HUES6 (cell line): Measurements from ENCODE around the gene POLR3K.
A peak's percentile ranks its signal among the peaks of the same experiment; 100 is the strongest.

ENCODE experiments used
- H3K27ac ChIP-seq: 2 replicates; pipeline ENCODE4 v1.7.0; 2013; ENCODE audit warnings: low read depth, mild to moderate bottlenecking, low read length, inconsistent platforms
- H3K27me3 ChIP-seq: 2 replicates; pipeline ENCODE4 v1.6.1; 2013; ENCODE audit warnings: low read length; ENCODE audit not compliant: control insufficient read depth, insufficient read depth
- H3K36me3 ChIP-seq: 2 replicates; pipeline ENCODE4 v1.6.1; 2013; ENCODE audit warnings: low read length; ENCODE audit not compliant: control insufficient read depth, insufficient read depth
- H3K4me1 ChIP-seq: 2 replicates; pipeline ENCODE4 v1.6.1; 2013; ENCODE audit warnings: low read length; ENCODE audit not compliant: control insufficient read depth, insufficient read depth
- H3K4me3 ChIP-seq: 2 replicates; pipeline ENCODE4 v1.5.1; 2013; ENCODE audit warnings: low read depth, low read length
- H3K9ac ChIP-seq: one replicate; pipeline ENCODE4 v1.6.1; 2013; ENCODE audit warnings: mild to moderate bottlenecking, low read length
- H3K9me3 ChIP-seq: 2 replicates; pipeline ENCODE4 v1.6.1; 2013; ENCODE audit warnings: low read depth, low read length; ENCODE audit not compliant: control insufficient read depth, insufficient read depth

The POLR3K gene

DNA sequence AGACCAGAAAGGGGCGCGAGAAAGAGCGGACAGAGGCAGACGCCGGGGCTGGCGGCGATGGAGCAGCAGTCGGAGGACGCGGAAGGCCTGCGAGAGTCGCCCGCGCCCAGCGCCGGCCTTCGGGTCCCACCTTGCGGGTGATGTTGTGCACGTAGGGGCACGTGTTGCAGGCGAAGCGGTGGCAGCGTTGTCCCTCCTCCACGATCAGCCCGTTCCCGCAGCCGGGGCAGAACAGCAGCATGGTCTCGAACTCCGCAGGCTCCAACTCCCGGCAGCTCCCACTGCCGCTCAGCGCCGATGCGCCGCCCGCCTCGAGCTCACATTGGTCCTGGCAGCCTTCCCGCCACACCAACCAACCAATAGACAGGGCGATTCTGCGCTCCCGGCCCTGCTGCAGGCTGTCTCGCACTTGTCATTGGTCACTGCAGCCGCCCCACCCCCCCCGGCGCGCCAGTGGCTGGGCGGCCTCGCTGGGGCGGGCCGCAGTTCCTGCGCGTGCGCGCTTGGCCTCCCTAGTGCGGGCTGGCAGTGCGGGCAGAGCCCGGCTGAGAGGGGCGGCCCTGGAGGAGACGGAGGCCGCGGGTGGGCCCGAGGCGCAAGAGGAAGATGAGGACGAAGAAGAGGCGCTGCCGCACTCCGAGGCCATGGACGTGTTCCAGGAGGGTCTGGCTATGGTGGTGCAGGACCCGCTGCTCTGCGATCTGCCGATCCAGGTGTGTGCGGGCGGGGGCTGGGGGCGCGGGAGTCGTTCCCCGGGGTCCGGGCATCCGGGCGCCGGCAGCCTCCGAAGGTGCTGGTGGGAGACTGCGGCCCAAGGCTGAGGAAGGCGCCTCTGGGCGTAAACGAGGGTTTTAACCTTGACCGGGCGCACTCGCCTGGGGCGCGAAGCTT lies at the start of gene POLR3K, which contains the start of gene SNRNP25:
POLR3K (minus strand) TSS at position 263 of the 891 bp plus-strand sequence; CDS start at position 241, 22 bp downstream.
SNRNP25 (plus strand) TSS at position 483 of the 891 bp plus-strand sequence; CDS start at position 672, 189 bp downstream.
- Histone ChIP-seq H3K27ac (peak within 1 kb of the TSS; percentile 75; the same call in 1 of the 2 replicates), H3K9ac (peak within 1 kb of the TSS; percentile 90), H3K4me3 (peak within 1 kb of the TSS; percentile 79), H3K9me3 (no peaks in the 10 kb centered on the region), H3K36me3 (peaks cover 62% of the 10 kb centered on the region), H3K27me3 (no peaks in the 10 kb centered on the region), H3K4me1 (no peaks in the 10 kb centered on the region)

DNA sequence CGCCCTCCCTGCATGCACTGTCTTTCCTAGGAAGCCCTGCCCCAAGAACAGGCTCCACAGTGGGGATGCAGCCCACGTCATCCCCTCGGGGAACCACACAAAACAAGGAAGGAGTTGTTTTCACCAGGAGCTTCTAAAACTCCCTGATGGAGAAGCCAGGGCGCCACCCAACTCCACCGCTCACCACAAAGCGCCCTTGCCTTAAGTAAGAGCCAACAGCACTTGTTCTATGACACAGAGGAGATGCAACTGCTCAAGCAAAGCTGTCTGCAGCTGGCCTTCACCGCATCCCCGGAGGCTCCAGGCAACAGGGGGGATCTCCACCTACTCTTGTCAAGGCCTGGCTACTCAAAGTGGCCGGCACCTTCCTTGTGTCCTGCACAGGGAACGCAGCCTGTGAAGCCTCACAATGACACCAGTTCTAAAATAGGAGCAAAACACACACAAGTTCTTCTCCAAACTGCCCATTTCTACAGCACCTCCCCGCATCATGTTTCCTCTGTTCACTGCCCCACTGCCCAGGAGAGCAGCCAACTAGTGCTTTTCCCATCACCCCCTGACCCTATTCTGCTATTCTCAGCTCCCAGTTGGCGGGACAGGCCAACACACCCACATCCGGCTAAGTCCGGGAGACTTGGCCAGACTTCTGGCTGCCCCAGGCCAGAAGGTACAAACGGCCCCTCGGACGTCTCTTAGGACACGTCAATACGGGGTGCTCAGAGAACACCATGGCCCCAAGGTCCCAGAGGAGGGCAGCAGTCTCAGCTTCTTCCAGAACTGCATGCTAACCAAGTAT lies 48.9 kb upstream of the POLR3K start:
- Histone ChIP-seq H3K9me3 (no peaks in the 10 kb centered on the region), H3K36me3 (peaks cover 17% of the 10 kb centered on the region; the same call in 1 of the 2 replicates), H3K27me3 (no peaks in the 10 kb centered on the region), H3K9ac (no peak overlapping the region), H3K4me3 (no peak overlapping the region), H3K27ac (no peak overlapping the region), H3K4me1 (no peaks in the 10 kb centered on the region)

DNA sequence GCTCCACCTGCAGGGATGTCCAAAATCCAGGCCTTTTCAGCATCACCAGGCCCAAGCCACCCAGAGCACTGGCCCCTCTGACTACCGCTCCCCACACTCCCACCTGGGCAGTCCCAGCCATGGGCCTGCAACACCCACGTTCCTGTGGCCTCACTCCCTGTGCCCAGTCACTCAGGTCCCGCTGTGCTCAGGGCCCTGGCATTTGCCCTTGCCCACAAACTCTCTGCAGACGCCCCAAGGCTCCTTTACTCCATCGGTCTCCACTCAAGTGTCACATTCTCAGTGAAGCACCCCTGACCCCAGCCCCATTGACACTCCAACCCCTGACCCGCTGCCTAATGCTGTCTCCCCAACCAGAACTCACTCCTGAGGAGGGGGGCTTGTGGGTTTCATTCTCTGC lies 48.2 kb upstream of the POLR3K start:
- Histone ChIP-seq H3K27me3 (no peaks in the 10 kb centered on the region), H3K36me3 (peaks cover 17% of the 10 kb centered on the region; the same call in 1 of the 2 replicates), H3K4me3 (no peak overlapping the region), H3K9ac (no peak overlapping the region), H3K27ac (no peak overlapping the region), H3K9me3 (no peaks in the 10 kb centered on the region), H3K4me1 (no peaks in the 10 kb centered on the region)

DNA sequence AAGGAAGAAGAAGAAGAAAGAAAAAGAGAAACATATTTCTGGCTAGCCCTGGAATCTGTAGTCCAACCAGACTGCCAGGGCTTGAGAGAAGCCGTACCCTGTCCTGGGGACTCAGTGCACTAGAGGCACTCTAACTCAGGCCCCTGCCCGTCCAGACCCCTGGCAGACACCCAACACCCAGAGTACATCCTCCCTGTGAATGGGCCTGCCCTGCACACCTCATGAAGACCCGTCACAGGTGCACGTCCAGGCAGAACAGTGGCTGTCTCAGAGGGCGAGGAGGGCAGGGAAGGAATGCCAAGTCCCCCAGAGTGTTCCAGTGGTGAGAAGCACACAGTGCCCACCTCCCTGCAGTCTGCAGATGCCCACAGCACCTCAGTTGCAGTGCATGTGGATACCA lies 47.6 kb upstream of the POLR3K start:
- no peaks in the 10 kb centered on the region; the same call in 1 of the 2 replicates for H3K4me1 ChIP-seq
- H3K9ac ChIP-seq = no peak overlapping the region
- no peaks in the 10 kb centered on the region for H3K27me3 ChIP-seq
- peaks cover 17% of the 10 kb centered on the region; the same call in 1 of the 2 replicates for H3K36me3 ChIP-seq
- no peaks in the 10 kb centered on the region for H3K9me3 ChIP-seq
- H3K4me3 ChIP-seq = no peak overlapping the region
- no peak overlapping the region for H3K27ac ChIP-seq

DNA sequence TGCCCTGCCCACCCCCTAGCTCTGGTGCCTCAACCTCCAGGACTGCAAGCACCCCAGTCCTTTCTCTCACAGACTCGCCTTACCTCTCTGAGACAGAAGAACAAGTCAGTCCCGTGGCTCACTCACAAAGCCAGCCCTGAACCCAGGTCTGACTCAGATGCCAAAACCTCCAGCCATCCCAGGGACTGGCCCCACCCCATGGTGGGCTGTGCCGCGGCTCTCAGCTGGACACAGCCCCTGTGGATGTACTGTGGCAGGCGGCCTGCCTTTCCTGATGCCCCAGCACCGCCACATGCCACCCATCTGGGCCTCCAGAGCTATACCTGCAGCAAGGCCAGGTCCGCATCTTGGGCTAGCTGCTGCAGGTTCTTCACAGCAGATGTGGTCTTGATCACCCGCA lies 44.4 kb upstream of the POLR3K start:
- Histone ChIP-seq H3K9ac (no peak overlapping the region), H3K4me1 (no peaks in the 10 kb centered on the region; the same call in 1 of the 2 replicates), H3K27ac (no peak overlapping the region), H3K36me3 (peaks cover 15% of the 10 kb centered on the region), H3K9me3 (no peaks in the 10 kb centered on the region), H3K27me3 (no peaks in the 10 kb centered on the region), H3K4me3 (no peak overlapping the region)

DNA sequence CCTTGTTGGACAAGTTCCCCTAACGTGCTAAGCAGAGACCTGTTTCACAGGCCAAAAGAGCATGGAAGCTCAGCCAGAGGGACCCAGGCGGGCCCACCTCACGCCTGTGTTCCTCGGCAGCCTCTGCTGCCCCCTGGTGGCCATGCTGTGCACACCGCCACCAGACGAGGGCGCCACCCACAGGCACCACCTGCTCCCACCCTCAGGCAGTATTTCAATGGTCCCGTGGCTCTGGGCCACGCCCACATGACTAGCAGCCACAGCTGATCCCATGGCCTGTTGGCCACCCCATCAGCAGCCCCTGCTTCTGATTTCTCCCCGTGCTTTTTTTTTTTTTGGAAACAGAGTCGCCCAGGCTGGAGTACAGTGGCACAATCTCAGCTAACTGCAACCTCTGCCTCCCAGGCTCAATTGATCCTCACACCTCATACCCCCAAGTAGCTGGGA lies 43.5 kb upstream of the POLR3K start:
- Histone ChIP-seq H3K27me3 (no peaks in the 10 kb centered on the region), H3K9me3 (no peaks in the 10 kb centered on the region), H3K4me3 (no peak overlapping the region), H3K36me3 (peaks cover 19% of the 10 kb centered on the region), H3K9ac (no peak overlapping the region), H3K27ac (no peak overlapping the region), H3K4me1 (no peaks in the 10 kb centered on the region; the same call in 1 of the 2 replicates)

DNA sequence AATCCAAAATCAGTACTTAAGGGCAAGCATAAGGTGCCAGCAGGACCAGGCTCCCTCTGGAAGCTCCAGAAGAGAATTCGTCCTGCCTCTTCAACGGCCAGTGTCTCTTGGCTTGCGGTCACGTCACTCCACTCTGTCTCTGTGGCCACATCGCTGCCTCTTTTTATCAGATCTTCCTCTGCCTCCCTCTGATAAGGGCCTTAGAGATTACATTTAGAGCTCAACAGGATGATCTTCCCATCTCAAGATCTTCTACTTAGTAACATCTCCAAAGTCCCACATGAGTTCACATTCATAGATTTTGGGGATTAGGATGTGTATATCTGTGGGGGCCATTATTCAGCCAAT lies 41.5 kb upstream of the POLR3K start:
- Histone ChIP-seq H3K27ac (no peak overlapping the region), H3K9me3 (no peaks in the 10 kb centered on the region), H3K4me3 (no peak overlapping the region), H3K9ac (no peak overlapping the region), H3K4me1 (no peaks in the 10 kb centered on the region; the same call in 1 of the 2 replicates), H3K27me3 (no peaks in the 10 kb centered on the region), H3K36me3 (peaks cover 26% of the 10 kb centered on the region)

DNA sequence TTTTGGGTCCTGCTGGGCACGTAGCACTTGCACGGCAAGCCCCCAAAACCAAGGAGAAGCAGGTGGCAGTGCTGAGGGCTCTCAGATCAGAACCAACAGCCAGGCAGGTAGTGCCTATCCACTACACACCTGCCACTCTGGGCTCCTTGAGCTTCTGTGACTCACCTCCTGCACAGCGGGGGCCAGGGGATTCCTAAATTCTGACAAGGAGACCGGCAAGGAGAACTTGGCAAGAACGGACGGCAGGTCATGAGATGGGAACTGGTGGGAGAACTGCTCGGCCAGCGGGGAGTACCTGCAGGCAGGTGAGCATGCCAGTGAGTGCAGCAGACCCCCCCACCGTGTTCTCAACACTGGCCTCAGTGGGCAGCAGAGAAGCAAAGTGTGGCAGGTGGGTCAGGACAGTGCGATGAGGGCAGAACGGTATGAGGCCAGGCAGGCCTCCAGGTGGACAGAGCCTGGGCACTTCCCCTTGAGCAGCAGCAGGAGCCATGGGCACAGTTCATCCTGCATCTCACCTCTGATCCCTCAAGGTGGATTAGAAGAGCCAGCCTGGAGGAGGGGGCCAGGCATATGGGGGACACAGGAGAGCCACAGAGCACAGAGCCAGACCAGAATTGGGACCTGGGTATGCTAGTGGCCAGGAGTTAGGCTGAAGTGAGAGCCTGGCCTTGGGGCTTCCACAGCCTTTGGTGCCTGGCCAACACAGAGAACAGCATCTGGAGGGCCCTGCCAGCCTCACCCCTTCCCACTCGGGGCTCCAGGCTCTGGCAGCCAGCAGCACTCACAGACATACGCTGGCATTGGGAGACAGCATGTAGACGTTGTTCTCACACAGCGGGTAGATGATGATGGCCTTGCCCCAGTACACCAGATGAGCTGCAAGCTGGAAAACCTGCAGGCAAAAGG lies 39.3 kb upstream of the POLR3K start:
- H3K9ac ChIP-seq = no peak overlapping the region
- no peak overlapping the region for H3K4me3 ChIP-seq
- H3K36me3 ChIP-seq = peaks cover 38% of the 10 kb centered on the region
- H3K27ac ChIP-seq = no peak overlapping the region
- no peaks in the 10 kb centered on the region for H3K27me3 ChIP-seq
- no peaks in the 10 kb centered on the region; the same call in 1 of the 2 replicates for H3K4me1 ChIP-seq
- H3K9me3 ChIP-seq = no peaks in the 10 kb centered on the region

DNA sequence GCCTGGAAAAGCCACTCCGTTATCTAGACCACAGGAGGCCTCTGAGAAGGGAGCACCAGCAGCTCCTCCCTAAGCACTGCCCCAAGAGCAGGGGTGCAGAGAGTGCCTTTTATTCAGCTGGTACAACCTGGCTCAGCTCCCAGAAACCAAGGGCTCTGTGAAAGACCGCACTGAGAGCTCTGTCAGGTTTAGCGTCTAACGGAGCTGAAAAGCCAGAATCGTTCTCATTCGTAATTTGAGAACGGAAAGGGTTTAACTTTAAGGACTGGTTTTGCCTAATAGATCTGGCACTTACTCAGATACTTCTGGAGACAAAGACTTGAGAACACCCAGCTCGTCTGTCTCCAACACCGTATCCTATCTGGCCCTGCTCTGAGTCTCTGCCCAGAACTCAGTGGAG lies 38.1 kb upstream of the POLR3K start:
- no peak overlapping the region for H3K27ac ChIP-seq
- no peaks in the 10 kb centered on the region for H3K9me3 ChIP-seq
- H3K4me1 ChIP-seq = no peaks in the 10 kb centered on the region; the same call in 1 of the 2 replicates
- no peak overlapping the region for H3K4me3 ChIP-seq
- H3K27me3 ChIP-seq = no peaks in the 10 kb centered on the region
- H3K36me3 ChIP-seq = peaks cover 45% of the 10 kb centered on the region
- no peak overlapping the region for H3K9ac ChIP-seq
